GM18505 (cell line): Measurements from ENCODE around the gene VOPP1.

Experiments used
- ATAC-seq: cut with Tn5 transposase; IDR thresholded peaks from one replicate; pipeline ENCODE4 v1.9.1; 2021; ENCODE audit not compliant: unreplicated experiment
- POLR2A ChIP-seq: IDR thresholded peaks from 4 replicates; pipeline ENCODE4 v1.6.1; 2011; ENCODE audit warnings: borderline replicate concordance; ENCODE audit not compliant: insufficient read depth, insufficient read length; ENCODE audit errors: extremely low read depth

VOPP1 gene

GRCh38 chr7:55571511-55572377, 558 bp downstream of the VOPP1 start:
- peak; percentile 24 for ATAC-seq
- TF ChIP-seq POLR2A = no peak

GRCh38 chr7:55570939-55571338, 1.4 kb downstream of the VOPP1 start:
- no peak for ATAC-seq

GRCh38 chr7:55570218-55570873, 2.0 kb downstream of the VOPP1 start:
- no peak for TF ChIP-seq POLR2A
- ATAC-seq = peak; percentile 32

More at GRCh38 chr7:55570939-55571338, 1.4 kb downstream of the VOPP1 start:
- TF ChIP-seq POLR2A = no peak

GRCh38 chr7:55569797-55570196, 2.5 kb downstream of the VOPP1 start:
- peak; percentile 14 for ATAC-seq
- peak; percentile 56 for TF ChIP-seq POLR2A

GRCh38 chr7:55569269-55569663, 3.0 kb downstream of the VOPP1 start:
- TF ChIP-seq POLR2A = no peak
- no peak for ATAC-seq

GRCh38 chr7:55568613-55569268, 3.6 kb downstream of the VOPP1 start:
- ATAC-seq = no peak
- no peak for TF ChIP-seq POLR2A

- peak; percentile 42 for TF ChIP-seq POLR2A
- no peak for ATAC-seq
Measured at GRCh38 chr7:55567571-55567970, 4.7 kb downstream of the VOPP1 start.

- no peak for ATAC-seq
- peak; percentile 42 for TF ChIP-seq POLR2A
Measured at GRCh38 chr7:55565681-55566080, 6.6 kb downstream of the VOPP1 start.

GRCh38 chr7:55563596-55564325, 8.5 kb downstream of the VOPP1 start:
- no peak for ATAC-seq
- no peak for TF ChIP-seq POLR2A

GRCh38 chr7:55561690-55562089, 10.6 kb downstream of the VOPP1 start:
- no peak for TF ChIP-seq POLR2A
- ATAC-seq = no peak

GRCh38 chr7:55558962-55559920, 13.1 kb downstream of the VOPP1 start:
- no peak for ATAC-seq
- TF ChIP-seq POLR2A = no peak

- peak; percentile 80 for ATAC-seq
- TF ChIP-seq POLR2A = no peak
Measured at GRCh38 chr7:55557666-55558188, 14.6 kb downstream of the VOPP1 start.
